ENCODE measurements around the gene IL18BP. TPM values are rescaled to one million over a fixed set of nuclear protein-coding genes. Genes with fewer than 3 reads are reported as not detected.

The IL18BP gene
- total and polyA plus RNA-seq, 9 of the 15 experiments (the other 6 are each of a cell fraction or from before 2014, with no cell fraction given) = 0.34 to 9.4 (median 3.2) TPM

DNA sequence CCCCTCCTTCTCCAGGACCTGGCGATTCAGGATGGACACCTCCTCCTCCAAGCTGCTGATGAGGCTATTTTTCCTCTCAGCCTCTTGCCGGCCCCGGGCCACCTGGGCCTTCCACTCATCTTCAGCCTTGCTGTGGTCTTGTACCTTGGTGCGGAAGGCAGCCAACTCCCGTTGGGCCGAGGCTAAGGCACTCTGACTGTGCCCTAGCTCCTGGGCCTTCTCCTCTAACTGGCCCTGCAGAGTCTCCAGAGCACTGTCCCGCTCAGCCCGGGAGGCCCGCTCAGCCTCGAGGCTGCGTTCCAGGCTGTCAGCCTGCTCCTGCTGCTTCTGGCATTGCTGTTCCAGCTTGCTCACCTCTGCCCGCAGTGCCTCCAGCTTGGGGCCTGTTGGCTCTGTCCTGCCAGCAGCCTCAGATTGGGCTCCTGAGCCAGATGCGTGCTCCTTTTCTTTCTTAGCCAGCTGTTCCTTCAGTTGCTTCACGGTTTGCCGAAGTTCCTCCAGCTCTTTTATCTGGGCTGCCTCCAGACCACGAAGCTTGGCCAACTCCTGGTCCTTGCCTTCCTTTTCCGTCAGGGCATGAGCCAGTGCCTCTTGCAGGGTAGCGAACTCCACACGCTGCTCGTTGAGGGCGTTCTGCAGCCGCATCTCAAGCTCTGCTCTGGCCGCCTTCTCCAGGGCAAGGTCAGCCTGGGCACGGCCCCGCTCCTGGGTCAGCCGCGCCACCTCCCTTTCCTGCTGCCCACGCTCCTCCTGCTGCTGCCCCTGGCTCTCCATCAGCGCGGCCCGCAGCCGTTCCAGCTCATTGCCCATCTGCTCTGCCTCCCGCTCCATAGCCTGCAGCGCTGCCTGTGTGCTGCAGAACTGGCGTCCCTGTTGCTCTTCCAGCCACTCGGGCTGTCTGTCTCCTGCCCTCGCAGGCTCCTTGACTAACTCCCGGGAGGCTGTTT, 15.3 kb downstream of the IL18BP start:
- H3K9ac ChIP-seq (ENCODE audit: insufficient read depth in 1 of 2, low read depth in 2 of 2, low read length in 2 of 2) = peak overlapping the region in 1 of 2 experiments; percentile 29; a peak in 1 of 4 replicates
- POLR2A ChIA-PET = interaction anchor here (0.6 to 2.2 kb wide), 5 partner anchors 8 to 417 kb away, joined by 3 to 7 read pairs (median 3); no protein-coding TSS in a partner anchor
- in situ Hi-C loops (cut with MboI) = no loop called here
- TF ChIP-seq HSF4 (CRISPR knock-in tag; IDR thresholded peaks at IDR 0.05; ENCODE audit: borderline replicate concordance) = no peak
- TF ChIP-seq, protein P1, sequence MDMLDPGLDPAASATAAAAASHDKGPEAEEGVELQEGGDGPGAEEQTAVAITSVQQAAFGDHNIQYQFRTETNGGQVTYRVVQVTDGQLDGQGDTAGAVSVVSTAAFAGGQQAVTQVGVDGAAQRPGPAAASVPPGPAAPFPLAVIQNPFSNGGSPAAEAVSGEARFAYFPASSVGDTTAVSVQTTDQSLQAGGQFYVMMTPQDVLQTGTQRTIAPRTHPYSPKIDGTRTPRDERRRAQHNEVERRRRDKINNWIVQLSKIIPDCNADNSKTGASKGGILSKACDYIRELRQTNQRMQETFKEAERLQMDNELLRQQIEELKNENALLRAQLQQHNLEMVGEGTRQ (CRISPR knock-in tag; IDR thresholded peaks at IDR 0.05) = no peak
- TF ChIP-seq RBBP5 (IDR thresholded peaks at IDR 0.05; ENCODE audit: borderline replicate concordance, insufficient read depth, low read length, poor library complexity, severe bottlenecking) = no peak
- no peak for TF ChIP-seq CBFB (CRISPR knock-in tag; IDR thresholded peaks at IDR 0.05)
- TF ChIP-seq PTRF (tag; IDR thresholded peaks at IDR 0.05) = no peak
- TF ChIP-seq, protein P2, sequence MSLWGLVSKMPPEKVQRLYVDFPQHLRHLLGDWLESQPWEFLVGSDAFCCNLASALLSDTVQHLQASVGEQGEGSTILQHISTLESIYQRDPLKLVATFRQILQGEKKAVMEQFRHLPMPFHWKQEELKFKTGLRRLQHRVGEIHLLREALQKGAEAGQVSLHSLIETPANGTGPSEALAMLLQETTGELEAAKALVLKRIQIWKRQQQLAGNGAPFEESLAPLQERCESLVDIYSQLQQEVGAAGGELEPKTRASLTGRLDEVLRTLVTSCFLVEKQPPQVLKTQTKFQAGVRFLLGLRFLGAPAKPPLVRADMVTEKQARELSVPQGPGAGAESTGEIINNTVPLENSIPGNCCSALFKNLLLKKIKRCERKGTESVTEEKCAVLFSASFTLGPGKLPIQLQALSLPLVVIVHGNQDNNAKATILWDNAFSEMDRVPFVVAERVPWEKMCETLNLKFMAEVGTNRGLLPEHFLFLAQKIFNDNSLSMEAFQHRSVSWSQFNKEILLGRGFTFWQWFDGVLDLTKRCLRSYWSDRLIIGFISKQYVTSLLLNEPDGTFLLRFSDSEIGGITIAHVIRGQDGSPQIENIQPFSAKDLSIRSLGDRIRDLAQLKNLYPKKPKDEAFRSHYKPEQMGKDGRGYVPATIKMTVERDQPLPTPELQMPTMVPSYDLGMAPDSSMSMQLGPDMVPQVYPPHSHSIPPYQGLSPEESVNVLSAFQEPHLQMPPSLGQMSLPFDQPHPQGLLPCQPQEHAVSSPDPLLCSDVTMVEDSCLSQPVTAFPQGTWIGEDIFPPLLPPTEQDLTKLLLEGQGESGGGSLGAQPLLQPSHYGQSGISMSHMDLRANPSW (CRISPR knock-in tag; IDR thresholded peaks at IDR 0.05) = no peak
- TF ChIP-seq BRD9 (IDR thresholded peaks at IDR 0.05; ENCODE audit: low read depth, partially characterized antibody) = no peak
- TF ChIP-seq ZNF408 (CRISPR knock-in tag; IDR thresholded peaks at IDR 0.05; ENCODE audit: low read depth) = no peak
- no peak for TF ChIP-seq SAFB2 (IDR thresholded peaks at IDR 0.05; ENCODE audit: borderline replicate concordance, low read depth, low read length, severe bottlenecking)
- no peak for TF ChIP-seq FOXM1 (IDR thresholded peaks at IDR 0.05; ENCODE audit: low read depth)
- TF ChIP-seq FOXM1 (CRISPR knock-in tag; IDR thresholded peaks at IDR 0.05; ENCODE audit: low read depth) = no peak
- TF ChIP-seq, protein P3, sequence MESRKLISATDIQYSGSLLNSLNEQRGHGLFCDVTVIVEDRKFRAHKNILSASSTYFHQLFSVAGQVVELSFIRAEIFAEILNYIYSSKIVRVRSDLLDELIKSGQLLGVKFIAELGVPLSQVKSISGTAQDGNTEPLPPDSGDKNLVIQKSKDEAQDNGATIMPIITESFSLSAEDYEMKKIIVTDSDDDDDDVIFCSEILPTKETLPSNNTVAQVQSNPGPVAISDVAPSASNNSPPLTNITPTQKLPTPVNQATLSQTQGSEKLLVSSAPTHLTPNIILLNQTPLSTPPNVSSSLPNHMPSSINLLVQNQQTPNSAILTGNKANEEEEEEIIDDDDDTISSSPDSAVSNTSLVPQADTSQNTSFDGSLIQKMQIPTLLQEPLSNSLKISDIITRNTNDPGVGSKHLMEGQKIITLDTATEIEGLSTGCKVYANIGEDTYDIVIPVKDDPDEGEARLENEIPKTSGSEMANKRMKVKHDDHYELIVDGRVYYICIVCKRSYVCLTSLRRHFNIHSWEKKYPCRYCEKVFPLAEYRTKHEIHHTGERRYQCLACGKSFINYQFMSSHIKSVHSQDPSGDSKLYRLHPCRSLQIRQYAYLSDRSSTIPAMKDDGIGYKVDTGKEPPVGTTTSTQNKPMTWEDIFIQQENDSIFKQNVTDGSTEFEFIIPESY (CRISPR knock-in tag; IDR thresholded peaks at IDR 0.05) = 0 out of 2 replicates have a peak, but pooled peaks have one; percentile 17
- peak; percentile 20; the same call in 1 of the 2 replicates for TF ChIP-seq ZNF316 (IDR thresholded peaks at IDR 0.05)
- TF ChIP-seq NCOA2 (IDR thresholded peaks at IDR 0.05; ENCODE audit: partially characterized antibody in 2 of 2) = no peak
- TF ChIP-seq XRCC3 (IDR thresholded peaks at IDR 0.05) = no peak
- no peak for TF ChIP-seq HIVEP1 (CRISPR knock-in tag; IDR thresholded peaks at IDR 0.05)

More for the DNA sequence above, 15.3 kb downstream of the IL18BP start:
- H2AFZ ChIP-seq (ENCODE audit: low read depth, low read length) = no peak overlapping the region
- H4K20me1 ChIP-seq (replicated peaks; ENCODE audit: control insufficient read depth, insufficient read depth, low read length) = peaks cover 5% of the 10 kb centered on the region; the same call in 1 of the 2 replicates
- ATAC-seq (no peak), DNase-seq (ENCODE audit: extremely low read depth in 1 of 4, low spot score in 3 of 4) (no peak), FAIRE-seq (no peak)
- H3K36me3 ChIP-seq (ENCODE audit: control insufficient read depth, insufficient read depth, low read length) = peaks cover 97% of the 10 kb centered on the region
- no peak overlapping the region for H3K4me3 ChIP-seq
- no peaks in the 10 kb centered on the region for H3K9me3 ChIP-seq (replicated peaks; ENCODE audit: control insufficient read depth, insufficient read depth, low read depth, low read length)
- CTCF ChIA-PET (ENCODE audit: low intra/inter-chr PET ratio) = no interaction called here
- no peak overlapping the region for H3K4me2 ChIP-seq (ENCODE audit: insufficient read depth, low read length)
- no peak overlapping the region for H3K27ac ChIP-seq (ENCODE audit: extremely low read depth, low read depth, low read length)
- no TSS peak for BruUV-seq (replicated peaks)
- H3K27me3 ChIP-seq (ENCODE audit: control insufficient read depth in 2 of 2, insufficient read depth in 2 of 2, low read length in 2 of 2) = no peaks in the 10 kb centered on the region
- peaks cover 0 to 7% of the 10 kb centered on the region in 2 experiments; a peak in 1 of 5 replicates for H3K4me1 ChIP-seq (replicated peaks in 1 of 2; ENCODE audit: control insufficient read depth in 2 of 2, insufficient read depth in 2 of 2, low read length in 2 of 2)
- no peaks in the 10 kb centered on the region for H3K9me1 ChIP-seq (ENCODE audit: control insufficient read depth, insufficient read depth, low read length)
- intact Hi-C loops (cut with micrococcal nuclease) = no loop called here
- H3K79me2 ChIP-seq (ENCODE audit: control insufficient read depth, insufficient read depth, low read length) = no peaks in the 10 kb centered on the region
- WGBS (ENCODE audit: insufficient coverage, low coverage, missing lambda C conversion rate) = 97% methylated on average over 28 of the region's 38 CpGs
